Measurements from ENCODE around the gene C6orf118.
A peak's percentile ranks its signal among the peaks of the same experiment; 100 is the strongest.

Gene C6orf118

GRCh38 chr6:165243801-165244200 lies 65.6 kb downstream of the C6orf118 start:
- no peak for DNase-seq

DNA sequence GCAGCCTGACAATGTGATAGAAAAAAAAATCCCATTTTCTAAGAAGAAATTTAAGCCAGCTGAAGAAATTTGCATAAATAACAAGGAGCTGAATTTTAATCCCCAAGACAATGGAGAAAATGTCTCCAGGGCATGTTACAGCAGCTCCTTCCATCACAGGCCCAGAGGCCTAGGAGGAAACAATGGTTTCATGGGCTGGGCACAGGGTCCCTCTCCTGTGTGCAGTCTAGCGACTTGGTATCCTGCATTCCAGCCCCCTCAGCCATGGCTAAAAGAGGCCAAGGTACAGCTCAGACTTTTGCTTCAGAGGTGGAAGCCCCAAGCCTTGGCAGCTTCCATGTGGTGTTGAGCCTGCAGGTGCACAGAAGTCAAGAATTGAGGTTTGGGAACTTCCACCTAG lies 73.1 kb downstream of the C6orf118 start:
- no peak for DNase-seq

DNA sequence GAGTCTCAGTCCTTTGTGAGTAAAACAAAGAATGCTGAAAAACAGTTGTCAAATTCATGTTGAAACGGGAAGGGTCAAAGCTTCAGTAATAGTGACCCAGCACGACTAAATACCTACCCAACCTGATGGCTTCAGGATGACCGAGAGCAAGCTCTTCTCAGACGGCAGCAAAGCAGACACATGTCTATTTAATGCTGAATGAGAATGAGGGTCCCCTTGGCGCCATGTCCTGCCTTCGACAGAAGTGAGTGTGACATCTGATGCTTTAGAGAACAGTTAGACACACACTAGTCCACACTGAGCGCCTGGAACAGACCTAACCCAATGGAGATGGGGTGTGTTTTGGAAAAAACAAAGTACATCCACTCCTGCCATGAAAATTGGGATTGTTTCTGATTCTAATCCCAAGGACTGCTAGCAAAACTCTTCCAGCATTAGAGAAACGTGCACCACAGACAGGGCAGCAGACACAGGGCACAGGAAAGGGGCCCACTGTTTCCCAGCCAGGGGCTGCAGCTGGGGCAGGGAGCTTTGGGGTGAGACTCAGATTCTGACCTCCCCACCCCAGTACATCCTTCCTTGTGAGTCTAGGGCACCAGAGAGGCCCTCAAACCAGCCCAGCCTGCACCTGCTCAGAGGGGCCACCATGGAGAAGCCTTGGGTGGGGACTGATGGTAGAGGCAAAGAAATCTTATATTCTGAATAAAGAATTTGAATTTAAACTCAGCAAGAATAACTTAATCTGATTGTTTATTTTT lies 76.5 kb downstream of the C6orf118 start:
- no peak for DNase-seq

DNA sequence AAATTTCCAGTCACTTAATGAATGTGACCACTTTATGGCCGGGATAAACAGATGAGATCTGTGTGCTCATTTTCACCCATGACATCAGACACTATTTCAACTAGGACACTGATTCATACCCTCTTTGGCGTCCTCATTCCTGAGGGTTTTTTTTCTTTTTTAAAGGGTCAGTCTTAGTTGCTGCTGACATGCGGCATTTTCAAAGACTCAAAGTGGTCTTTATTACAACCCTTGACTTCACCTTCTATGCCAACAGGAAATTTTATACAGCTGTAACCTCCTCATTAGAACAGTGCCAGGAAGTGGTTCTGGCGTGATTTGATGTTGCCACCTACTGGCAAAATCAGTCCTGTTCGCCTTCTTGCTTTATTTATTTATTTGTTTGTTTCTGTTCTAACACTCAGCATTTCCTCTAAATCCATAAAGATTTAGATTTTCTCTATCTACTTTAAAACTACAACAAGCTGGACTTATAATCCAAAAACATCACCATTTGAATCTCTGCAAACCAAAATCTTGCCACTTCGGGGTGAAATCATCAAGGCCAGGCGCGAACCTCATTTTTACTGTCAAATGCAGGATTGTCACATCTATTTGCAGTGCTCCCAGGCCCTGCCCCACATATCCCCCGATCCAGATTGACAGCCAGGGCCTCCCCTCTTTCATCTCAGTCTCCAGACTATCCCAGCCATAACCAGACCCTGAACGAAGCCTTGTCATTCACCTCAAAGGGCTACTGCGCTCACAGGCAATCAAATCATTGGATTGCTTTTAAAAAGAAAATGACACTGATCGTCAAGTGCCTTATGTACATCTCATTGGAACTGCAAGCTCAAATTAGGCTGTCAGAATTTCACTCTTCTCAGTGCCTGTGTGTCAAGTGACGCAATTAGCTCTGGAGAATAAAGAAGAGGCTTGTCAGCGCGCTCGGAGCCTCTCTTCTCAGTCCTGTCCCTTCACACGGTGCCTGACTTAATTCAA lies 77.5 kb downstream of the C6orf118 start:
- DNase-seq = peak; percentile 85

DNA sequence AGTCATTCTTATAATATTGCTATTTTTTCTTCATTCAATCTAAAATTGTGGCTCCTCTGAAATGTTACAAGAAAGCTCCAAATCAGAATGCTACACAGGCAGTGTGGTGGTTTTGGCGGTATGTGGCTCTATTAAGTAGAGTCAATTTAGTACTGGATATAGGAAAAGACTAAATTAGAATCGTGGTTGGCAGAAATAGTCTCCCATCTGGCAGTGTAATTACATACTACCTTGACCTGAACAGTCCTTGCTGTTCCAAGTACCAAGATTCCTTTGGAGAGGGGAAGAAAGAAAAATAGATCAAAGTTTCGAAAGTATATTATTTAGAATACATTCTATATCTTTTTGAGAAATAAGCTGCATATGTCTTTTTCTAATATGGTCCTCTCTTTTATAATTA lies 78.2 kb downstream of the C6orf118 start:
- no peak for DNase-seq

All from NCI-H1105 treated with DMSO at 0.1 percent for 48 hours (cell line).